ENCODE measurements around the gene SLMAP.

The SLMAP gene

DNA sequence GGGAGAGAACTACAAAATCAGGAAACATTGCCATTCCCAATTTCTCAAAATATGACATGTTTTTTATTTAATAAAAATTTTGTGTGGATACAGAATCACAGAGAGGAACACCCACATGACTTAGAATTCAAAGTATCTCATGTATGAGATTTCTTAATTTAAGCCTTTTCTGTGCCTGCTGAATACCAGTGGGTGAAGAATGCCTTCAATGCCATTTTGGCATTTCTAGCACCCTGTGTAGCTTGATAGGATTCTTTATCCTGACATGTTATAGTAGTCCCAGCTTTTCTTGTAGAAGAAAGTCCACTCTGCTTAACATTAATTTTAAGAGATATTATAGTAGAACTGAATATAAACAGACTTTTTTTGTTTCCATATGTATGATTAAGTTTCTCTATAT is 3.1 kb upstream of the SLMAP start:
- TF ChIP-seq, protein P1, sequence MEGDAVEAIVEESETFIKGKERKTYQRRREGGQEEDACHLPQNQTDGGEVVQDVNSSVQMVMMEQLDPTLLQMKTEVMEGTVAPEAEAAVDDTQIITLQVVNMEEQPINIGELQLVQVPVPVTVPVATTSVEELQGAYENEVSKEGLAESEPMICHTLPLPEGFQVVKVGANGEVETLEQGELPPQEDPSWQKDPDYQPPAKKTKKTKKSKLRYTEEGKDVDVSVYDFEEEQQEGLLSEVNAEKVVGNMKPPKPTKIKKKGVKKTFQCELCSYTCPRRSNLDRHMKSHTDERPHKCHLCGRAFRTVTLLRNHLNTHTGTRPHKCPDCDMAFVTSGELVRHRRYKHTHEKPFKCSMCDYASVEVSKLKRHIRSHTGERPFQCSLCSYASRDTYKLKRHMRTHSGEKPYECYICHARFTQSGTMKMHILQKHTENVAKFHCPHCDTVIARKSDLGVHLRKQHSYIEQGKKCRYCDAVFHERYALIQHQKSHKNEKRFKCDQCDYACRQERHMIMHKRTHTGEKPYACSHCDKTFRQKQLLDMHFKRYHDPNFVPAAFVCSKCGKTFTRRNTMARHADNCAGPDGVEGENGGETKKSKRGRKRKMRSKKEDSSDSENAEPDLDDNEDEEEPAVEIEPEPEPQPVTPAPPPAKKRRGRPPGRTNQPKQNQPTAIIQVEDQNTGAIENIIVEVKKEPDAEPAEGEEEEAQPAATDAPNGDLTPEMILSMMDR (IDR thresholded peaks at IDR 0.05), result no peak

DNA sequence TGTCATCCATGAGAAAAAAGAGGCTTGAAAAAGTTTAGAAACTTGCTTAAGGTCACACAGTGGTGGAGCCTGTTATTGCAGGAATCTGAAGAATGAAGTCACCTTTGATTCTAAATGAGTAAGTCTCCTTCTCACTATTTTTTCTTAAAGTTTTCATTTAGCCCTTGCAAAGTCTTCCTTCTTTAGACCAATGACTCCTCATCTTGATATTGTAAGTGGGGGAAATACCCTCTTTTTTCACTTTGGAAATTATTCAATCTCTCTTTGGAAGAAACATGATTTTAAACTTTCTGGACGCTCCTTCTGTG is 787 bp upstream of the SLMAP start:
- TF ChIP-seq, protein P1 (IDR thresholded peaks at IDR 0.05), result no peak

DNA sequence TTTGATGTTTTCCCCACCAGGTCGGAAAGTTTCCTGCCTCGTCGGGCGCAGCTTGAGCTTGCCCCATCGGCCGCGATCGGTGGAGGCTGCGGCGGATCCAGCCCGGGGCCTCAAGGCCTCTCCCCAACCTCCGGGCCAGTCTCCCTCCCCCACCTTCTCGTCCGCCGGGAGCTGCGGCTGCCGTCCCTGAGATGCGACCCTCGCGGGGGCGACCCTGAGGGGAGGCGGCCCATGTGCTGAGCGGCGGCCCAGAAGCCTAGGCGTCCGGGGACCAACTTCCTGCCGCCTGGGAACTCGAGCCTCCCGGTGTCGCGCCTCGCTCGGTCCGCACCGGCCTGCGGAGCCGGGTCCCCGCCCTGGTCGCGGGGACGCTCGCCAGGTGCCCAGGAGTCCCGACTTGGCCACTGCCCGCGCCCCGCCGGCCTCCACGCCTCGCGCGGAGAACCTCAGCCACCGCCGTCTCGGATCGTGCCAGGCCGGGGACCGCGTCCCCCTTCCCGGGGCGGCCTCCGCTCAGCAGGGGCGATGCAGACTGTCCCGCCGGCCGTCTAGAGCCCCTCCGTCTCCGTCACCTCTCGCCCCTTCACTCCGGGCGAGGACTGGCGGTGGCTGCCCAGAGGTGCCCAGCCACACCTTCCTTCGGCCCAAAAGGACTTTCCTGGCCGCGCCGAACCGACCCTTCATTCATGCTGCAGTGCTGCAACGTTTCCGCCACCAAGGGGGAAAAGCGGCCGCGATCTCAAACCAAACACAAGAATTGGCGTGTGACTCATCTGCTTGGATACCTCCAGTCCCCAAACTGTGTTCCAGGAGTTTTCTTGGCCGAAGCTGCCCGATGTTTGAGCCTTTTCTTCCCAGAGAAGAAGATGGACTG is 656 bp downstream of the SLMAP start:
- TF ChIP-seq, protein P1 (IDR thresholded peaks at IDR 0.05), result no peak

DNA sequence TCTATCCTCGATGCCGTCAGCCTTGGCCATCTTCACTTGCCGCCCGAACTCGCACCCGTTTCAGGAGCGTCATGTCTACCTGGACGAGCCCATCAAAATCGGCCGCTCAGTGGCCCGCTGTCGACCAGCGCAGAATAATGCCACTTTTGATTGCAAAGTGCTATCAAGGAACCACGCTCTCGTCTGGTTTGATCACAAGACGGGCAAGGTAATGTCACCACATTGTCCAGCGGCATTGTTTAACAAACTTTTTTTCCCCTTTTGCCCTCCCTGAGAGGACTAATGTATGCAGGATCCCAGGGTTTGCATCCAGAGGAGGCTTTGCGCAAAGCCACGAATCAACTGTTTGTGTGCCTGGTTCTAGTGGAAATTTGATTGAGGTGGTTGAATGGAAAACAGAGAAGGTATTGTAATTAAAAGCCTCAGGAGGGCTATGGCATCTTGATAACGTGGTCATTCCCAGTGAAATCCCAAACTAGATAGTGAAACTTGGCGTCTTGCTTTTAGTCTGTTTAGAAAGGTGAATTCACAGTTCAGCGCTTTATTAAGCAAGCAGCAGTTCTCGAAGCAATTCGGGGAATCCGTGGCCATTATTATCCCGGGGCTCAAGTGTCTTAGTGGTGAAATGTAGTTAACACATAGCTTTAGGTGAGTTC is 1.7 kb downstream of the SLMAP start:
- TF ChIP-seq, protein P1 (IDR thresholded peaks at IDR 0.05), result no peak

DNA sequence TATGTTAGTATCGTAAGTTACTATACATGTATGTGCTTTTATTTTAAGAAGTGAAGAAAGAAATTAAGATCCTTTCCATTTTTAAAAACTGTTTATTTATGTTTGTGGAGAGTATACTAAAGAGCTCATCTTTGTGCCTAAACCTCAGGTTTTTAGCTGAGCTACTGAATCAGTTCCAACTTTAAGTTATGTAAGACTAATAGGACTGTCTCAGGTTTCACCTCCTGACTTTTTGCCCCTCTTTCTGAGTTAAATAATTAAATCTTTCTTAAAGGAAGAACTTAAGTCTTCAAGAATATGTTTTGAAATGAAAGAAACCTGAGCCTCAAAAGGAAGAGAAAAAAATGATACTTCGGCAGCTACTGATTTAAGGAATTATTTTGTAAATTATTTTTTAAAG is 2.6 kb downstream of the SLMAP start:
- TF ChIP-seq, protein P1 (IDR thresholded peaks at IDR 0.05), result no peak

DNA sequence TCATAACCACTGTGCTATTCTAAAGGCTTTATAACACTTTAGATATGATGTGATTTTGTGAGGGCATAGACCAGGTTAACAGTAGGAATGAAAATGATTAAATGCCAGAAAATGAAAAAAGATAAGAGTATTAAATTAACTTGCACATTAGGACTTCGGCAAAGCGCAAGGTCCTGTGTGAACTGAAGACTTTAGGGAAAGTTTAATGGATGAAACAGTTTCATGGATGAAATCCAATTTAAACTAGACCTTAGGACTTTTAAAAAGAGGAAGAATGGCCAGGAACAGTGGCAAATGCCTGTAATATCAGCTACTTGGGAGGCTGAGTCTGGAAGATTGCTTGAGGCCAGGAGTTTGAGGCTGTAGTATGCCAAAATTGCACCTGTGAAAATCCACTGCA is 8.7 kb downstream of the SLMAP start:
- TF ChIP-seq, protein P1 (IDR thresholded peaks at IDR 0.05), result no peak

DNA sequence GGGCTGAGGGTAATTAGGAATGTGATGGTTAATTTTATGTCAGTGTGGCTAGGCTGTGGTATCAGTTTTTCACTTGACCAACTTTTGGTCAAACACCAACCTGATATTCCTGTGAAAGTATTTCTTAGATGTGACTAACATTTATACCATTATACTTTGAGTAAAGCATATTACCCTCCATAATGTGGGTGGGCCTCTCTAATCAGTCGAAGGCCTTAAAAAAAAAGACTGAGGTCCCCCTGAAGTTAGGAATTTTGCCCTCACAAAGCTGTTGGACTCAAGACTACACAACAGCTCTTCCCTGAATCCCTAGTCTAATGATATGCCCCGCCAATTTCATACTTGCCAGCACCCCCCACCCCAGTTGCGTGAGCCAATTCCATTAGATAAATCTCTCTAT is 12.5 kb downstream of the SLMAP start:
- TF ChIP-seq, protein P1 (IDR thresholded peaks at IDR 0.05), result no peak

Data from LNCAP (cell line).